Trophoblast cell (in vitro differentiated cells and primary cell): ENCODE data around the gene ASIC4.

Experiments used
- DNase-seq, 2 donors: peaks; one replicate each; pipeline ENCODE4 v3.0.0-alpha.2; 2016
- H2AFZ ChIP-seq: 2 replicates; pipeline ENCODE4 v1.6.1; 2013; ENCODE audit warnings: low read length, moderate library complexity, mild to moderate bottlenecking; ENCODE audit not compliant: insufficient read depth, poor library complexity
- H2AK5ac ChIP-seq: 2 replicates; pipeline ENCODE4 v1.6.1; 2013; ENCODE audit warnings: mild to moderate bottlenecking, low read length
- H2BK120ac ChIP-seq: 2 replicates; pipeline ENCODE4 v1.6.1; 2013; ENCODE audit warnings: low read length, mild to moderate bottlenecking, moderate library complexity; ENCODE audit not compliant: insufficient read depth, poor library complexity
- H2BK12ac ChIP-seq: 2 replicates; pipeline ENCODE4 v1.6.1; 2013; ENCODE audit warnings: mild to moderate bottlenecking, low read length, moderate library complexity
- H2BK5ac ChIP-seq: 2 replicates; pipeline ENCODE4 v1.6.1; 2013; ENCODE audit warnings: low read length, low read depth, moderate library complexity, mild to moderate bottlenecking; ENCODE audit not compliant: poor library complexity
- H3K14ac ChIP-seq: 2 replicates; pipeline ENCODE4 v1.6.1; 2013; ENCODE audit warnings: mild to moderate bottlenecking, low read length
- H3K18ac ChIP-seq: 2 replicates; pipeline ENCODE4 v1.6.1; 2013; ENCODE audit warnings: mild to moderate bottlenecking, low read length
- H3K23ac ChIP-seq: 2 replicates; pipeline ENCODE4 v1.6.1; 2013; ENCODE audit warnings: low read length
- H3K27ac ChIP-seq: 2 replicates; pipeline ENCODE4 v1.5.1; 2013; ENCODE audit warnings: low read depth, mild to moderate bottlenecking, inconsistent platforms, low read length, moderate library complexity
- H3K27me3 ChIP-seq: 2 replicates; pipeline ENCODE4 v1.6.1; 2013; ENCODE audit warnings: inconsistent platforms, mild to moderate bottlenecking, low read length, moderate library complexity; ENCODE audit not compliant: insufficient read depth
- H3K36me3 ChIP-seq, 2 experiments: 1 replicate in 1 of 2; 2 replicates in 1 of 2; pipeline ENCODE4 v1.6.1; 2013; ENCODE audit warnings: low read length in 2 of 2, mild to moderate bottlenecking in 2 of 2, moderate library complexity in 1 of 2; ENCODE audit not compliant: insufficient read depth in 2 of 2, control insufficient read depth in 1 of 2
- H3K4ac ChIP-seq: 2 replicates; pipeline ENCODE4 v1.6.1; 2013; ENCODE audit warnings: low read depth, mild to moderate bottlenecking, low read length, moderate library complexity
- H3K4me1 ChIP-seq, 2 experiments: 1 replicate in 1 of 2; 2 replicates in 1 of 2; pipeline ENCODE4 v1.6.1; 2013; ENCODE audit warnings: low read length in 2 of 2, mild to moderate bottlenecking in 2 of 2, moderate library complexity in 1 of 2; ENCODE audit not compliant: insufficient read depth in 2 of 2, control insufficient read depth in 1 of 2
- H3K4me2 ChIP-seq: 2 replicates; pipeline ENCODE4 v1.6.1; 2013; ENCODE audit warnings: inconsistent platforms, mild to moderate bottlenecking, low read length, moderate library complexity
- H3K4me3 ChIP-seq: 2 replicates; pipeline ENCODE4 v1.5.1; 2013; ENCODE audit warnings: mild to moderate bottlenecking, low read depth, low read length, inconsistent platforms
- H3K79me1 ChIP-seq: one replicate; pipeline ENCODE4 v1.6.1; 2013; ENCODE audit warnings: low read length
- H3K79me2 ChIP-seq: 2 replicates; pipeline ENCODE4 v1.6.1; 2013; ENCODE audit warnings: low read length, mild to moderate bottlenecking; ENCODE audit not compliant: control insufficient read depth, insufficient read depth, poor library complexity
- H3K9ac ChIP-seq: 2 replicates; pipeline ENCODE4 v1.6.1; 2013; ENCODE audit warnings: mild to moderate bottlenecking, low read length
- H3K9me3 ChIP-seq: 2 replicates; pipeline ENCODE4 v1.6.1; 2013; ENCODE audit warnings: low read depth, mild to moderate bottlenecking, control low read depth, inconsistent platforms, low read length; ENCODE audit not compliant: insufficient read depth
- H4K12ac ChIP-seq: 2 replicates; pipeline ENCODE4 v1.6.1; 2013; ENCODE audit warnings: low read depth, mild to moderate bottlenecking, low read length, moderate library complexity
- H4K8ac ChIP-seq: 2 replicates; pipeline ENCODE4 v1.6.1; 2013; ENCODE audit warnings: low read depth, mild to moderate bottlenecking, low read length, moderate library complexity
- H4K91ac ChIP-seq: one replicate; pipeline ENCODE4 v1.6.1; 2013; ENCODE audit warnings: low read depth, mild to moderate bottlenecking, low read length, moderate library complexity
- WGBS: extraction: QIAGEN DNeasy Blood & Tissue Kit; methylation state at CpG from one replicate; pipeline ENCODE4 v1.1.7; 2013; ENCODE audit warnings: missing lambda C conversion rate; ENCODE audit not compliant: insufficient read length, insufficient coverage; ENCODE audit errors: extremely low coverage; 5-methylcytosine and 5-hydroxymethylcytosine counted together

ASIC4 gene

GRCh38 chr2:219562049-219563020, 48.1 kb downstream of the ASIC4 start:
- no CpG with 5 or more reads among the region's 35 CpGs for WGBS
- H4K12ac ChIP-seq, result no peak overlapping the region
- no peaks in the 10 kb centered on the region for H3K27me3 ChIP-seq
- H2AK5ac ChIP-seq, result no peak overlapping the region
- H3K4me1 ChIP-seq, result peaks cover 22 to 27% of the 10 kb centered on the region in 2 experiments
- H3K4me3 ChIP-seq, result no peak overlapping the region
- DNase-seq, result no peak
- H3K4me2 ChIP-seq, result no peak overlapping the region
- H3K79me1 ChIP-seq, result peaks cover 11% of the 10 kb centered on the region
- H3K79me2 ChIP-seq, result no peaks in the 10 kb centered on the region
- H3K27ac ChIP-seq, result peak overlapping the region; percentile 67
- H4K91ac ChIP-seq, result no peak overlapping the region
- H2AFZ ChIP-seq, result no peak overlapping the region
- H3K4ac ChIP-seq, result no peak overlapping the region
- H3K9ac ChIP-seq, result no peak overlapping the region
- H3K23ac ChIP-seq, result no peak overlapping the region
- peaks cover 1% of the 10 kb centered on the region for H3K9me3 ChIP-seq
- no peak overlapping the region for H3K14ac ChIP-seq
- H2BK5ac ChIP-seq, result no peak overlapping the region
- peaks cover 72 to 78% of the 10 kb centered on the region in 2 experiments for H3K36me3 ChIP-seq
- H2BK12ac ChIP-seq, result no peak overlapping the region
- no peak overlapping the region for H4K8ac ChIP-seq
- no peak overlapping the region for H3K18ac ChIP-seq
- H2BK120ac ChIP-seq, result no peak overlapping the region

- Histone ChIP-seq H3K9ac (no peak overlapping the region), H2BK5ac (no peak overlapping the region), H4K91ac (no peak overlapping the region), H3K4me1 (peaks cover 25 to 31% of the 10 kb centered on the region in 2 experiments), H3K79me1 (peaks cover 13% of the 10 kb centered on the region), H3K18ac (no peak overlapping the region), H3K4ac (no peak overlapping the region), H3K9me3 (peaks cover 1% of the 10 kb centered on the region), H2AK5ac (no peak overlapping the region), H2BK120ac (no peak overlapping the region), H3K23ac (no peak overlapping the region), H4K8ac (no peak overlapping the region), H3K36me3 (peaks cover 70 to 78% of the 10 kb centered on the region in 2 experiments), H4K12ac (no peak overlapping the region), H3K27me3 (no peaks in the 10 kb centered on the region), H2AFZ (no peak overlapping the region), H3K14ac (no peak overlapping the region), H3K27ac (no peak overlapping the region), H2BK12ac (no peak overlapping the region), H3K4me3 (no peak overlapping the region), H3K4me2 (no peak overlapping the region), H3K79me2 (no peaks in the 10 kb centered on the region)
- WGBS, result no CpG with 5 or more reads among the region's 20 CpGs
- DNase-seq, result no peak
These were observed 49.1 kb downstream of the ASIC4 start for GRCh38 chr2:219563271-219563928.

GRCh38 chr2:219565130-219566080, 51.1 kb downstream of the ASIC4 start:
- Histone ChIP-seq H2AK5ac (no peak overlapping the region), H3K9me3 (peaks cover 1% of the 10 kb centered on the region), H2AFZ (no peak overlapping the region), H4K8ac (no peak overlapping the region), H3K4me1 (peaks cover 28 to 39% of the 10 kb centered on the region in 2 experiments), H3K27me3 (no peaks in the 10 kb centered on the region), H4K12ac (no peak overlapping the region), H3K4me2 (no peak overlapping the region), H3K4ac (no peak overlapping the region), H3K9ac (no peak overlapping the region), H3K23ac (no peak overlapping the region), H3K36me3 (peaks cover 68 to 72% of the 10 kb centered on the region in 2 experiments), H3K14ac (no peak overlapping the region), H2BK12ac (no peak overlapping the region), H2BK5ac (no peak overlapping the region), H4K91ac (no peak overlapping the region), H3K4me3 (no peak overlapping the region), H3K18ac (no peak overlapping the region), H3K79me1 (peaks cover 20% of the 10 kb centered on the region), H3K79me2 (peaks cover 5% of the 10 kb centered on the region), H3K27ac (no peak overlapping the region), H2BK120ac (no peak overlapping the region)
- no peak for DNase-seq
- no CpG with 5 or more reads among the region's 21 CpGs for WGBS

- H3K18ac ChIP-seq, result no peak overlapping the region
- H3K79me2 ChIP-seq, result peaks cover 12% of the 10 kb centered on the region
- H2BK12ac ChIP-seq, result no peak overlapping the region
- H3K4me2 ChIP-seq, result no peak overlapping the region
- WGBS, result no CpG with 5 or more reads among the region's 11 CpGs
- no peak overlapping the region for H3K9ac ChIP-seq
- peaks cover 64 to 69% of the 10 kb centered on the region in 2 experiments for H3K36me3 ChIP-seq
- peak overlapping the region; percentile 6 for H3K4me3 ChIP-seq
- DNase-seq, result no peak
- H2AFZ ChIP-seq, result no peak overlapping the region
- peaks cover 19 to 28% of the 10 kb centered on the region in 2 experiments for H3K4me1 ChIP-seq
- no peak overlapping the region for H2BK5ac ChIP-seq
- H2AK5ac ChIP-seq, result no peak overlapping the region
- H2BK120ac ChIP-seq, result no peak overlapping the region
- no peak overlapping the region for H4K8ac ChIP-seq
- peaks cover 3% of the 10 kb centered on the region for H3K9me3 ChIP-seq
- H3K4ac ChIP-seq, result no peak overlapping the region
- no peak overlapping the region for H4K91ac ChIP-seq
- H3K14ac ChIP-seq, result no peak overlapping the region
- peaks cover 23% of the 10 kb centered on the region for H3K79me1 ChIP-seq
- H4K12ac ChIP-seq, result no peak overlapping the region
- no peak overlapping the region for H3K27ac ChIP-seq
- no peaks in the 10 kb centered on the region for H3K27me3 ChIP-seq
- H3K23ac ChIP-seq, result no peak overlapping the region
These were observed 52.4 kb downstream of the ASIC4 start for GRCh38 chr2:219566640-219567039.
